NCI-H1417 (cell line): ENCODE data around the gene GASK1B.
A peak's percentile ranks its signal among the peaks of the same experiment; 100 is the strongest.

Experiments used
- DNase-seq, 3 experiments: peaks; one replicate each; lab custom pipeline; 2025; lab: John Stamatoyannopoulos, UW

Gene GASK1B

DNA sequence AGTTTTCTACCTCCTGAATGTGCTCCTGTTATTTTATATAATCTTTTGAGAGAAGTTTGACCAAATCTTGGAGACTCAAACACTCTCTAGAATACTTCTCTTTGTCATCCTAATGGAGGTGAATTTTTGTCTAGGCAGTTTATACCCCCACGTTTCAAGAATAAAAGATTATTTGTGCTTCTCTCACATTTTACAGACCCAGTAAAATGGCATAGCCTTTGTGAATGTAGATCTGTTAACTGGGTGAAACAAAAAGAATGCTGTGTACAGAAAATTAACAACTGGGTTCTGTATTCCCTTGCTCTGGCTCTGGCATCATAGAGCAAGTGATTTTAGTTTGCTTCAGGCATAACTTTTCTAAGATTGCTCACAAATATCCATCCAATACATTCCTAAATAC lies 26.1 kb downstream of the GASK1B start:
- no peak for DNase-seq

DNA sequence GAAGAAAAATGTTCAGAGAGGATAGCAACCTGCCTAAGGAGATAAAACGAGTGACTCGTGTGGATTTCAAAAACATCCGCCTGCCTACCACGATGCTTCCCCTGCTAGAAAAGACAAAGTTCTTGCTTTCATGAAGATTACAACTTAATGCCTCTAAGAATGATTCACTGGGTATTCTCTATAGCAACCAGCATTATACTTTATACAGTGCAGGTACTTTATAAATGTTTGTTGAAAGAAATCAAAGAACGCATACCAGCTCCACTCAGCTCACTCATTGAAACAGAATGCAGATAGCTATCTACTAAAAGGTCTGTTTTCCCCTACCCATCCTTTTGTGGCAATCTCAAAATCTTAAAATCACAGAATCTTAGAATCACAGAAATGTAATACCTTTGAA lies 33.7 kb downstream of the GASK1B start:
- no peak for DNase-seq

DNA sequence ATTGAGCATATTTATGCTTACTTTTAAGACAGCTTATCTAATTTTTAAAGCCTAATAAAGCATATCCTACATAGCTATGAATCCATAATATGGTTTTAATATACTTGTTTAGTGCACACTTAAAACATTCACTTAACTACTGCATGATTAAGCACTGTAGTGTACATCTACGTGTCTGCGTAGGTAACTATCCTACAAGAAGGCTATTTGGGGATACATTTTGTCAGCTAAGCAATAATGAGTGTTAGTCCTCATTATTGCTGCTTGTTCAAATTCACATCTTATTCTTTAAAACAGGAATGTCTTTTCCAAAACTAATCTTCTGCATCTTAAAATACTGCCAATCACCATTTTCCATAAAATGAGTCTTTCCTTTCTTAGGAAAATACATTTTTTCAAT lies 38.6 kb downstream of the GASK1B start:
- peak in 1 of 3 experiments; percentile 22 for DNase-seq

DNA sequence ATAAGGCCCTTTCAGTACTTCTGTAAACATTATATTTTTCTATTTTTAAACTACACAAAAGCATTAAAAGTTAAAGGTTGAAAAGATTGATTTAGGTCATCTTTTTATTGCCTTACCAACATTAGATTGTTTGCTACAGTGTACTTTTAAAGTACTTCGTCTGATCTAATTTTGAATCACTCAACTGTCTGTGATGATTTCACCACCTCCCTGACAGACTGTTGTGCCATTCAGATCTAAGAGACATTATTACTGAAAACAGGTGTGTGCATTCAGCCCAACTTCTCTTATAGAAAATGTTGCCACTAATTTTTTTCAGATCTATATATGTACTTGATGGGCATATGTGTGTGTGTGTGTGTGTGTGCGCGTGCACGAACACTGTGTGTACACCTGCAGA lies 39.3 kb downstream of the GASK1B start:
- peak in 1 of 3 experiments; percentile 33 for DNase-seq

DNA sequence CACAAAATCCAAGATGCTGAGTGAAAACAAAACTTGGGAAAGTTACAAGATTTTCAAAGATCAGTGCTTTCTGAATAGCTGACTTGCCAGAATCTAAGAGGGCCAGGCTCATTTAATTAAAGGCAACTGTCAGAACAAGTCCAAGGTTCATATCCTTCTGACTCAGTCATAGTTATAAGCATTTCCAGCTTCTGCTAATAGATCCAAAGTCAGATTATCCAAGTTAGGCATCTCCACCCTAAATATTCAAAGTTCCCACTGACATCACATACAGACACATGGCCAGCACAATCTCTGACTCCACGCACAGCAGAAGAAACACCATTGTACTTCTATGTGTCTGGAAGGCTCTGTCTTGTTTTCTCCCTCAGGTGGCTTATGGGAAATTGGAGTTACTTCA lies 41.8 kb downstream of the GASK1B start:
- DNase-seq, result no peak

DNA sequence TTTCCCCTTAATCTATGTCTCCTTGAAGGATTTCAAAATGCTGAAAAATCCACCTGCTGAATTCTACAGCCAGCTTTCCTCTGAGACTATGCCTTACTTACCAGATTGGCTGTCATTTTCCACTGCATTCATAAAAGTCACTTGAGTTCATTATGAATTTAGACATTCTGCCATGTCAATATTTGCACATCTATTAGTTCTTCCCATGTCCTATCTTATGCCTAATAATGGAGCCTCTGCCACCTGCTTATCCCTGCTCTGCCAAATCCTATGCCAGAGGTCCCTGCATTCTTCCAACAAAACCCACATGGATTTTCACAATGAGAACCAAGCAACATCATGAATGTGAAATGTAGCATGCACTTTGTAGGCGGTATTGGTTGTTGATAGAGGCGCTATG lies 42.6 kb downstream of the GASK1B start:
- peak in 2 of 3 experiments; percentile 45 to 82 for DNase-seq

DNA sequence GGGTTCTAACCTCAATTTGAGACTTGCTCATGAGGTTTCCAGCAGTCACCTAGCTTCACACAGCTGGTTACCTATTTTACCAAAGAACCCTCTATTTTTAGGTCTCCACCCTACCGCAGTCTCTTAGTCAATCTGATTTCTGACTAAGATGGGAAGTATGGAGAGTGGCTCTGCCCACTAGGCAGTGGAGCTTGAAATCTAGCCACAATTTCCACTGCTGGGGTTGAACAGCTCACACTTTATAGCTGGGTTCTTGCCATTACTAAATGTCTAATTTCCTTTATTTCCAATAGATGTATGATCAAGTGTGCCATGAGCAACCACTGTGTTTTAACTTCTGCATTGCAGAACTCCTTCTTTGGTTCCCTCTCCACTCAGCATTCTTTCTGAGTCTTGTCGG lies 43.1 kb downstream of the GASK1B start:
- DNase-seq, result no peak

DNA sequence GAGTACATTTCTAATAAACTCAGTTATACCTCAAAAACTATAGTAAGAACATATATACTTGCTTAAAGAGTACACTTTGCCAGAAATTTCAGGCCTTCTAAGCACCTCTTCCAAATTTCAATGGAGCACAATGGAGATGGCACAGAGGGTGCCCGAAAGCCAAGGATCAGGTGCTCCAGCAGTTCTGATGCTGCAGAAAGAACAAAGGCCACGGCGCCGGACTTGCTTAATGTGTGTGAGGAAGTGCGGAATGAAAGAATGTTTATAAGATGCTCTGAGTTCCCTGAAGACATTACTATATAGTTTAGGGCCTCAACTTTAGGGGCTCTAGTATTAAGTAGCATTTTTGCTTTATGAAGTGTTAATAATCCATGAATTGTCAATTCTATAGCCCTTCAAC lies 44.3 kb downstream of the GASK1B start:
- DNase-seq, result peak in 1 of 3 experiments; percentile 1

DNA sequence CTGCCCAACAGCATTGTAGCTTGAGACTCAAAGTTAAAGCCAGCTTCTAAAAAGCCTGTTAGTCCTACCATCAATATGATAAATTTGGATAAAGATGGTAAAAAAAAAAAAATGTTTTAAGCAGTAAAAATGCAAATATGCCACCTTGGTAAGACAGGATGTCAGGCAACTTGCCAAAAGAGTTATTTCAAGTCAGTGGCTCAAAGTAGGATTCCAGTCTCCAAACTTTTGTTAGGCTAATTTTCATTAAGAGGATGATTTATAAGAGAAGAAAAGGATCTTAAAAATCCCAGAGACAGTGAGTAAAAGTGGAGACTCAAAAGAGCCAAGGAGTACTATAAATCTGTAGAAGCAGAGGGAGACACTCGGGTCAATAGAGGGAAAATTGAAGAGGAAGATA lies 47.5 kb downstream of the GASK1B start:
- DNase-seq, result no peak
